Measurements from ENCODE around the gene CEACAM7.
A peak's percentile ranks its signal among the peaks of the same experiment; 100 is the strongest.
"Not testable (repeated sequence)": the region's sequence is repeated elsewhere in the genome, so short reads cannot be mapped to it uniquely, and the experiment has no call there.

Gene CEACAM7

GRCh38 chr19:41668315-41668714 is 19.8 kb downstream of the CEACAM7 start:
- DNase-seq = no peak
- intact Hi-C loops (cut with DNase I) = no loop called here

- intact Hi-C loops (cut with DNase I) = no loop called here
- no peak for DNase-seq
Observed at GRCh38 chr19:41666075-41666474, 22.0 kb downstream of the CEACAM7 start.

- intact Hi-C loops (cut with DNase I) = no loop called here
- no peak for DNase-seq
Observed at GRCh38 chr19:41657157-41657556, 30.9 kb downstream of the CEACAM7 start.

GRCh38 chr19:41656756-41657155 is 31.3 kb downstream of the CEACAM7 start:
- intact Hi-C loops (cut with DNase I); DNase-seq: not testable (repeated sequence)

- intact Hi-C loops (cut with DNase I) = no loop called here
- no peak for DNase-seq
Observed at GRCh38 chr19:41652250-41652649, 35.8 kb downstream of the CEACAM7 start.

- intact Hi-C loops (cut with DNase I) = no loop called here
- DNase-seq = no peak
Observed at GRCh38 chr19:41649827-41650226, 38.2 kb downstream of the CEACAM7 start.

- no peak for DNase-seq
- intact Hi-C loops (cut with DNase I) = no loop called here
Observed at GRCh38 chr19:41646589-41647204, 41.4 kb downstream of the CEACAM7 start.

GRCh38 chr19:41641879-41642485 is 46.1 kb downstream of the CEACAM7 start:
- intact Hi-C loops (cut with DNase I) = loop anchor here (5.0 kb wide), 1 partner anchor 105 kb away; no protein-coding TSS in a partner anchor
- DNase-seq = peak in 8 of 10 donors; percentile 45 to 91 (median 71)

GRCh38 chr19:41638641-41639081 is 49.4 kb downstream of the CEACAM7 start:
- no peak for DNase-seq
- intact Hi-C loops (cut with DNase I) = no loop called here

- DNase-seq = no peak
- intact Hi-C loops (cut with DNase I) = no loop called here
Observed at GRCh38 chr19:41637484-41637883, 50.6 kb downstream of the CEACAM7 start.

GRCh38 chr19:41627966-41628675 is 59.9 kb downstream of the CEACAM7 start:
- no peak for DNase-seq
- intact Hi-C loops (cut with DNase I) = no loop called here

GRCh38 chr19:41626877-41627276 is 61.2 kb downstream of the CEACAM7 start, which contains the start of gene CEACAM4:
TSS of gene CEACAM4 (minus strand) at chr19:41627074. CDS start at chr19:41626963, 111 bp downstream.
- intact Hi-C loops (cut with DNase I) = no loop called here
- DNase-seq = peak in 1 of 10 donors; percentile 8

GRCh38 chr19:41626278-41626677 is 61.8 kb downstream of the CEACAM7 start:
- DNase-seq = no peak
- intact Hi-C loops (cut with DNase I) = no loop called here

- no peak for DNase-seq
- intact Hi-C loops (cut with DNase I) = no loop called here
Observed at GRCh38 chr19:41624937-41625336, 63.1 kb downstream of the CEACAM7 start.

- intact Hi-C loops (cut with DNase I) = no loop called here
- DNase-seq = no peak
Observed at GRCh38 chr19:41624515-41624914, 63.6 kb downstream of the CEACAM7 start.

GRCh38 chr19:41623360-41623759 is 64.7 kb downstream of the CEACAM7 start:
- intact Hi-C loops (cut with DNase I) = no loop called here
- DNase-seq = no peak

Data from posterior cingulate gyrus (tissue), 11 donors.